ENCODE measurements around the gene TMEM72.

TMEM72 gene

GRCh38 chr10:44890696-44891563 lies 20.2 kb upstream of the TMEM72 start:
- no peak for DNase-seq (ENCODE audit: low read depth)

GRCh38 chr10:44891721-44892120 lies 19.4 kb upstream of the TMEM72 start:
- DNase-seq (ENCODE audit: low read depth), result no peak

- no peak for DNase-seq (ENCODE audit: low read depth)
Observed at GRCh38 chr10:44893604-44894468, 17.3 kb upstream of the TMEM72 start.

- DNase-seq (ENCODE audit: low read depth), result no peak
Observed at GRCh38 chr10:44894691-44895090, 16.4 kb upstream of the TMEM72 start.

- no peak for DNase-seq (ENCODE audit: low read depth)
Observed at GRCh38 chr10:44895280-44895679, 15.9 kb upstream of the TMEM72 start.

- DNase-seq (ENCODE audit: low read depth), result no peak
Observed at GRCh38 chr10:44897049-44897448, 14.1 kb upstream of the TMEM72 start.

- DNase-seq (ENCODE audit: low read depth), result no peak
Observed at GRCh38 chr10:44898665-44899064, 12.5 kb upstream of the TMEM72 start.

- DNase-seq (ENCODE audit: low read depth), result no peak
Observed at GRCh38 chr10:44899450-44900080, 11.6 kb upstream of the TMEM72 start.

GRCh38 chr10:44902941-44903545 lies 8.1 kb upstream of the TMEM72 start:
- DNase-seq (ENCODE audit: low read depth), result no peak

GRCh38 chr10:44906486-44906885 lies 4.7 kb upstream of the TMEM72 start:
- DNase-seq (ENCODE audit: low read depth), result no peak

- DNase-seq (ENCODE audit: low read depth), result no peak
Observed at GRCh38 chr10:44907556-44907955, 3.6 kb upstream of the TMEM72 start.

GRCh38 chr10:44908066-44908749 lies 2.9 kb upstream of the TMEM72 start:
- no peak for DNase-seq (ENCODE audit: low read depth)

- DNase-seq (ENCODE audit: low read depth), result no peak
Observed at GRCh38 chr10:44908936-44909630, 2.1 kb upstream of the TMEM72 start.

- no peak for DNase-seq (ENCODE audit: low read depth)
Observed at GRCh38 chr10:44909910-44910309, 1.2 kb upstream of the TMEM72 start.

GRCh38 chr10:44910602-44911001 lies 535 bp upstream of the TMEM72 start:
- DNase-seq (ENCODE audit: low read depth), result no peak

GRCh38 chr10:44911951-44912350 lies 814 bp downstream of the TMEM72 start:
- no peak for DNase-seq (ENCODE audit: low read depth)

GRCh38 chr10:44913350-44914081 lies 2.4 kb downstream of the TMEM72 start:
- DNase-seq (ENCODE audit: low read depth), result no peak

- no peak for DNase-seq (ENCODE audit: low read depth)
Observed at GRCh38 chr10:44914891-44915290, 3.8 kb downstream of the TMEM72 start.

GRCh38 chr10:44916429-44916828 lies 5.3 kb downstream of the TMEM72 start:
- no peak for DNase-seq (ENCODE audit: low read depth)

GRCh38 chr10:44917848-44918247 lies 6.7 kb downstream of the TMEM72 start:
- no peak for DNase-seq (ENCODE audit: low read depth)

Data from activated T-cell treated with anti-CD3 and anti-CD28 coated beads for 24 hours (primary cell).